ENCODE results near the gene RGS7.
"Not testable (repeated sequence)": the region's sequence is repeated elsewhere in the genome, so short reads cannot be mapped to it uniquely, and the experiment has no call there.

The RGS7 gene

GRCh38 chr1:241095847-241096246 is 261.2 kb downstream of the RGS7 start:
- DNase-seq (ENCODE audit: low spot score) = no peak
- TF ChIP-seq CTCF (IDR thresholded peaks at IDR 0.05) = no peak
- H3K27ac ChIP-seq = no peak overlapping the region
- H3K4me3 ChIP-seq = no peak overlapping the region

GRCh38 chr1:241090798-241091197 is 266.2 kb downstream of the RGS7 start:
- no peak for TF ChIP-seq CTCF (IDR thresholded peaks at IDR 0.05)
- no peak overlapping the region for H3K27ac ChIP-seq
- H3K4me3 ChIP-seq = no peak overlapping the region
- no peak for DNase-seq (ENCODE audit: low spot score)

- DNase-seq (ENCODE audit: low spot score); H3K4me3 ChIP-seq; H3K27ac ChIP-seq: not testable (repeated sequence)
Measured at GRCh38 chr1:241089066-241089465, 267.9 kb downstream of the RGS7 start.

- not testable (repeated sequence) for DNase-seq (ENCODE audit: low spot score); H3K4me3 ChIP-seq; H3K27ac ChIP-seq
Measured at GRCh38 chr1:241088075-241088474, 268.9 kb downstream of the RGS7 start.

- TF ChIP-seq CTCF (IDR thresholded peaks at IDR 0.05) = no peak
- Histone ChIP-seq H3K4me3 (no peak overlapping the region), H3K27ac (no peak overlapping the region)
- no peak for DNase-seq (ENCODE audit: low spot score)
Measured at GRCh38 chr1:241086686-241087085, 270.3 kb downstream of the RGS7 start.

- no peak overlapping the region for H3K4me3 ChIP-seq
- DNase-seq (ENCODE audit: low spot score) = no peak
- TF ChIP-seq CTCF (IDR thresholded peaks at IDR 0.05) = no peak
- no peak overlapping the region for H3K27ac ChIP-seq
Measured at GRCh38 chr1:241083285-241083684, 273.7 kb downstream of the RGS7 start.

GRCh38 chr1:241081473-241081872 is 275.5 kb downstream of the RGS7 start:
- TF ChIP-seq CTCF (IDR thresholded peaks at IDR 0.05) = no peak
- Histone ChIP-seq H3K4me3 (no peak overlapping the region), H3K27ac (no peak overlapping the region)
- no peak for DNase-seq (ENCODE audit: low spot score)

GRCh38 chr1:241079459-241079858 is 277.5 kb downstream of the RGS7 start:
- DNase-seq (ENCODE audit: low spot score) = no peak
- TF ChIP-seq CTCF (IDR thresholded peaks at IDR 0.05) = no peak
- H3K4me3 ChIP-seq = no peak overlapping the region
- H3K27ac ChIP-seq = no peak overlapping the region

Data from coronary artery (tissue), 2 donors.